ENCODE measurements around the gene TUBAL3.

Gene TUBAL3

DNA sequence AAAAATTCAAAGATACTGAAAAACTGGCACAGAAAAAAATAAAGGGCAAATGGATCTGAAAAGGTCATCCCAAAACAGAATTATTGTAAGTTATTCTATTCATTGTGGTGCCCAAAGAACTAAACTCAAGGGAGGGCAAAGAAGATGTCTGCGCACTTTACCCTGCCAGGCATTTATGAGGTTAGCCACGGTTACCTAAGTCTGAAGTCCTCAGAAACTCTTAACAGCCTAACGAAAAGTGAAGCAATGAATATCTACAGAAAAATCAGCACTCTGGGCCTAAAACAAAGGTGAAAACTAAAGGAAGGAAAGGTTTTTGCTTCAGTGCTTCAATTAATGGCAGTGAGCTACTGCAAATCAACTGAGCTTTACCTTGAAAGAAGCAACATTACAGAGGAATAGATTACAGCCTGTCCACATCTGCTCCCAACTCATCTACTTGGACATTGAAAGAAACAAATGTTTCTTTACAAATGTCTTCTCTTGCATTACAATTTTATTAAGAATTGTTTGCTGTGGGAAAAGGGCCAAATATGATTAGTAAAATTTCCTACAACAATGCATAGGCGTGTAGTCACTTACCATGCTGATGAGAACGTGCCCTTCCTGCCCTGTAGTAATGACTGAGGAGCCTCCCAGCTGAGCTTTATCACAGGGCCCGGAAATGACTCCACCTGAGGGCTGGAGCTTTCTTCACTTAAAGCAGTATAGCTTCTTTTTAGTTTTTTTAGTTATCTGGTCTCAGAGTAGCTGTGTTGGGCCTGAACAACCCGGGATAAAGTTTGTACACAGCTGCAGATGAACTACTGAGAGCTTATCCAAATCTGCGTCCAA is at the start of gene TUBAL3:
TSS of gene TUBAL3 (minus strand) at position 621 of the 834 bp plus-strand sequence. CDS start at position 585, 36 bp downstream.
- in situ Hi-C loops (cut with HindIII; ENCODE audit: low sequenced_read_pairs), result no loop called here

DNA sequence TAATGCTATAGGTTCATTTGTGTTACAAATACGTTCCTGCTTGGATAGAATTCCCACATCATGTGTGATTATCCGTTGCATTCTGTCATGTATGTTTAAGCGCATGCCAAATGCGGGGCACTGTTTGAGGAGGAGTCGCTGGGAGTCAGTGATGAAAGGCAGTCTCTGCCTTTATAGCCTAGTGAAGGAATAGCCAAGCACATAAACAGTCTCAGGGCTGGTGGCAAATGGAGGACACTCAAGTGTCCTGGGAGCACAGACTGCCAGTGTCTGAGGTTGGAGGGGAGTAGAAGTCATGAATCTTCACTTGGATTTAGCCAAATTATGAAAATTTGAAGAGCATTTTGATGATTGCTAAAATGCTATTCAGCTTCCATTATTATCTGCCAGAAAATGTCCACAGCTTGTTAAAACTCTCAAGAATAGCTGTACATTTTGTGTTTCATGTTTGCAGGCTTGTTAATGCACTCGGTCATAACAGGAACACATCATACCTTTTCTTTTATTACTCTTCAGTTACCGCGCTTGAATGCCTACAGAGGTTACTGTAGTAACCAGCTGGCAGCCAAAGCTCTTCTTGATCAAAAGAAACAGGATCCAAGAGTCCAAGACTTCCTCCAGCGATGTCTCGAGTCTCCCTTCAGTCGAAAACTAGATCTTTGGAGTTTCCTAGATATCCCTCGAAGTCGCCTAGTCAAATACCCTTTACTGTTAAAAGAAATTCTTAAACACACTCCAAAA is 49.3 kb upstream of the TUBAL3 start:
- in situ Hi-C loops (cut with HindIII; ENCODE audit: low sequenced_read_pairs), result no loop called here

DNA sequence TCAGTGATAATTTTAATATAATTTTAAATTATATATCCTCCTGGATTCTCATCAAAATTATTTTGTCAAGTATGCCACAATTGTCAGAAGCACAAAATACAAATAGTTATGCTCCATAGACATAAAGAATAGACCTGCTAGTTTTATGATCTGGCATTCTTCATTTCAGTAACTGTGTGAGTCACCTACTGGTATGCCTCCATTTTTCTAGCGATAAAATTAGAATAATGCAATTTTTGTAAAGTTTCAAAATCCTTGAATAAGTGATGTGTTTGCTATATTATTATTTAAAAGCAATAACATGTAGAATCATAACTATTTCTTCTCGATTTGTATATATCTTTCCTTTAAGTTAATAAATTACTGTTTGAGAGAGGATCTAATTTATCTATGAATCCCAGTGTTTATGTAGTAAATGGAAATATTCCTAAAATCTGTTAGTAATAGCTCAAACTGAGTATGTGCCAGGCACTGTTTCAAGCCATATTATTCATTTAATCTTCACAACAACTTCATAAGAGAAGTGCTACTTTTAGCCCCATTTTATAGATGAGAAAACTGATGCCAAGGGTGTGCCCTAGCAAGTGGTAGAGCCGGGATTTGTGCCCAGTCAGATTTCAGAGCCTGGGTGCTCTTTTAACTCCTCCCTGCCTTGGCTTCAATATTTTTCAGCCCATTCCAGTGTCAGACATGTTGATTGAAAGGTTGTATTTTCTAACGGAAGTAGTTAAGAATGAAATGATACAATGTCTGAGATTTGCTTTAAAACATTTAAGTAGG is 46.2 kb upstream of the TUBAL3 start:
- in situ Hi-C loops (cut with HindIII; ENCODE audit: low sequenced_read_pairs), result no loop called here

DNA sequence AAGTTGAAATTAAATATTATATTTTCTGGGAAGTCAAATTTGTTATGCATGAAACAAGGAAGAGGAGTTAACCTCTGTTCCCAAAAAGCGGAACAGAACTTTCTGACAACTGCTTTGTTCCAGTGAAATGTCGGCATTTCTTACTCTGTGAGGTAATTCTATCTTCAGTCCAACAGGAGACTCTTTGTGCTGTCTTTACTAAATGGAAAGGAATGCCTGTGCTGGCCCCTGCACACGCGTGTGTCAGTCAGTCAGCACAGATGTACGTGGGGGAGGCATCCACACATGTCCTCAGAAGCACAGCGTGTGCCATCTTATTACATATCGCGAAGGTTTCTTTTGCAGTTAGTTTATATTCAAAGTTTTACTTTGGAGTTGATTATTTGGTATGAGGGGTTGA is 45.2 kb upstream of the TUBAL3 start:
- in situ Hi-C loops (cut with HindIII; ENCODE audit: low sequenced_read_pairs), result no loop called here

DNA sequence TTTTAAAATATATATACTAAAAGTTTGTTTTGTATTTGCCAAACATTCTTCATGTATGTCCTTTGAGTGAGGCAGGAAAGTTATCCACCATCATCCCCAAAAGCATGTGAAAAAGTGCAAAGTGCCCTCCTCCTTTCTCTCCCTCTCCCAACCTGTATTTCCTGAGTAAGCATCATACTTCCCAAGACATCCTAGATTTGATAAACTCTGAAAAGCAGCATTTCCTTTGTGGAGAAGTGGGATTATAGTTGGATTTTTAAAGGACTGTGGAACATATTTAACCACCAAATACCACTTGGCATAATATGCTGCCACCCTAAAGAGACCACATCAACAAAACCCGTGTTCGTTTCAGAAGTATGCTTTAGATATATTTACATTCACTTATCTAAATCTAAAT is 44.6 kb upstream of the TUBAL3 start:
- in situ Hi-C loops (cut with HindIII; ENCODE audit: low sequenced_read_pairs), result no loop called here

DNA sequence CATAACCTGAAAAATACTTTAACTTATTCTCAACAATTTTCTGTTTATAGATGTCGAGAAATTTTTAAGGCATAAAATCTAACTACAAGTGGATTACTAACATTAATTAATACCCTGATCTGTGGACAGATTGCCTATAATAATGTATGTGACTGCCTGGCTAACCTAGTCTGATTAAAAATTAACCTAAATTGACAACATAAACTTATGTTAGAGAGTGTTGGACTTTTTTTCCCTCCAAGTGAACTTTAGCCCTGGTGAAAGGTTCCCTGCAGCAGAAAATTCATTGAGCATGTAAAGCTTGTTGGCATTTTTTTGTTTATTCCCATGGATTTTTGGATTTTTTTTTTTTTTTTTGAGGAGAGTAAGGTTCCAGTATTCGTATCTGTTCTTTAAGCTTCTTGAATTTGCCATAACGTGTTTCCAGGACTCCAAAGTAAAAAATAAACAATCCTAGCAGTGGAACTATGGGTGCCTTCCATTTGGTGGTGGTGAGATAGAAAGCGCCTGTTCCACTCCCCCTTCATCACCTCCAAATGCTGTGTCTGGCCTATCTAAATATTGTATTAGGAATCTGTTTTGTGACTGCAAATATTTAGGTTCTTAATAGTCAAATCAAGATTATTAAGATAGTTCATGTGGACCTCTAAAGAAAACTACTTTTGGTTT is 43.8 kb upstream of the TUBAL3 start:
- in situ Hi-C loops (cut with HindIII; ENCODE audit: low sequenced_read_pairs), result no loop called here

DNA sequence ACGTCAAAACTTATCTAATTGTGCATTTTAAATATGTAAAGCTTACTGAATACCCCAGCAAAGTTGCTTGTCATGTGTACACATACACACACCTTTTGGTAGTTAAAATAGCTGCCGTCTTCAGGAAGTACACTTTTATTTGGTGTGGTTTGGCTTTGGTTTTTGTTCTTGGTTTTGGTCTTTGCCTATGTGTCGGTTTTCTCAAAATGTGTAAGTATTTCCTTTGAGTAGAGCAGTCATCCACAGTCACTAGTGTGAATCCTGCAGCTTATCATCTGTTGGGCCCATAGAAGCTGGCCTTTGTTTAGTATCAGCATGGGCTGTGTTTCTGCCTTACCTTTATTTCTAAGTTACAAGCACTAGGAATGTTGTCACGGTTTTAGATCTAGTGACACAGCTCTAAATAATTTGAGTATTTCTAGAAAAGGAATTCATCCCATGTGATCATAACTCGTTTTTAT is 43.0 kb upstream of the TUBAL3 start:
- in situ Hi-C loops (cut with HindIII; ENCODE audit: low sequenced_read_pairs), result no loop called here

DNA sequence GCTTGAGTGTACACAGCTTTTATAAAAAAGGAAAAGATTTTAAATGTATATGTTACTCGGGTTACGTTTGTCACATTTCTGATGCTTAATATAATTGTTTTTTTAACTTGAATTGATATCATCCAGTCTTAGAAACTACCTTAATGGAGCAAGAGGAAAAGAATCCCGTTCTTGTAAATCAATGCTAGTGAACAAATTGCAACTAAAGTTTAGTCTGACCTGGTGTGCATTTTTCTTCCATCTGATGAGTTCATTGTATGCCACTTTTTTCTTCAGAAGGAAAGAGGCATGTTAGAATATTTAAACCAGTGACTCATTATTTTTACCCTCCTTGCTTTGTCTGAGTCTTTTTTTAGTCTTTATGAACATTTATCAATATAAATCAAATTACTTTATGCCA is 42.4 kb upstream of the TUBAL3 start:
- in situ Hi-C loops (cut with HindIII; ENCODE audit: low sequenced_read_pairs), result no loop called here

DNA sequence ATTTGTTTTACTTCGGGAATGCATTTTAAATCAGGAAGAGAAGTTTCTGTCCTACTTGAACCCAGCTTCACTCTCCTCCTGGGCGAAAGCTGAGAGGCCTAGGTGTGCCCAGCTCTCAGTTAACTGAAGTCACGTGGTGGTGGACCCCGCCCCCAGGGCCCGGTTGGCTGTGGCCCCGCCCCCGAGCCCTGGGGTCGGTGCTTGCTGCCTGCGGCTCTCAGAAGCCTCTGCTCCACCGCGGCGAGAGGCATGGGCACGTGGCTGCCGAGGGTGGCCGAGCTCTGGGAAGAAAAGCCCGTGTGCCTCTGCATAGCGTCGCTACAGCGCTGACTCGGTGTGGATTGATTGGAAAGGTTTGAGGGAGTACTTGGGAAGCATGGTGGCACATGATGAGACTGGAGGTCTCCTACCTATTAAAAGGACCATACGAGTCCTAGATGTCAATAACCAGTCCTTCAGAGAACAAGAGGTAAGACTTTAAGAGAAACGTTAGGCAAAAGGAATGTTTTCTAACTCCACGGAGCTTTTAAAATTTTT is 41.8 kb upstream of the TUBAL3 start:
- in situ Hi-C loops (cut with HindIII; ENCODE audit: low sequenced_read_pairs), result no loop called here

DNA sequence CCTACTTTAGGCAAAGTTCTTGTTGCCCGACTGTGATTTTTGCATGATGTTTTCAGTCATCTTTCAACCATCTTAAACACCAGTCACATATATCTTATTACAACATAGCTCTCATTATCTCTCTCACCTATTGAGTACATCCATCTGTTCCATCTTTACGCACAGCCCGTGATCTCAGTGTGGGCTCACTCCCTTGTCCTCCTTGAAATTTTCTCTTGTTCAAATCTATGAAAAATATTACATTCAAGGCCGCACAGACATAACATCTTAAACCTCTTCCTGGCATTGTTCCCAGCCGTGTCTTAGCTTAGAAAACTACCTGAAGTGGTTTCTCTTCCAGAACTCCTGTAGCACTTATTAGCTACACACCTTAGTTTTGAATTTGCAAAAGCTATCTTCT is 40.4 kb upstream of the TUBAL3 start:
- in situ Hi-C loops (cut with HindIII; ENCODE audit: low sequenced_read_pairs), result no loop called here

DNA sequence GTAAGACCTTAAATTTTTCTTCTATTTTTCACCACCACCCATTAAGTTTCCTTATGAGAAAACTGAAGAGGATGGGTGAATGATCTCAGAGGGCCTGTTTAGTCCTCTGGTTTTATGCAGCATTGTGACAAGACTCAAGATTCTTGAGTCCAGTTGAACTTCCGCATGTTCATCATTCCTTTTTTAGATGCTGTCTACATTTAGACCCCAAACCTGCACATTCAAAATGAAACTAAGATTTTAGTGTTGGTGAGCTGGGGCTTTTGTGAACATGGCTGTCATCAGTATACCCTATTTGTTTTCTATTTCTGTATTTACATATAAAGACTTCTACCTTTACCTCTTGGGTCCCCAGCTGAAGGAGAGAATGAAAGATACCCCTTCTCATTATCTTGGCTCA is 38.8 kb upstream of the TUBAL3 start:
- in situ Hi-C loops (cut with HindIII; ENCODE audit: low sequenced_read_pairs), result no loop called here

DNA sequence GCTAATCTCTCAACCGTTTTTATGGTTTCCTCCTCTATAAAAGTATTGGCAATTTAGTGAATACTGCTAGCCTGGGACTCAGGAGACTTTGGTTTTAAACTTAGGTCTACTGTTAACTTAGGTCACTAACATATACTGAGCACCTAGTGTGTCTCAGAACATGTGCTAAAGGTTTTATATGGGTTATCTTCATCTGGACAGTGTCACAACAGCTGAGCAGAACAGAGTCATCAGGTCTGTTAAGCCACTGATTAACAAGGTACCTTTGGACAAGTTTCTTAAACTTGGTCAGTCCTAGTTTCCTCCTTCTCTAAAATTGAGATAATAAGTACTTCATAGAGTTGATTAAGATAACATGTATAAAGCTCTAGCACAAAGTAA is 38.4 kb upstream of the TUBAL3 start:
- in situ Hi-C loops (cut with HindIII; ENCODE audit: low sequenced_read_pairs), result no loop called here

DNA sequence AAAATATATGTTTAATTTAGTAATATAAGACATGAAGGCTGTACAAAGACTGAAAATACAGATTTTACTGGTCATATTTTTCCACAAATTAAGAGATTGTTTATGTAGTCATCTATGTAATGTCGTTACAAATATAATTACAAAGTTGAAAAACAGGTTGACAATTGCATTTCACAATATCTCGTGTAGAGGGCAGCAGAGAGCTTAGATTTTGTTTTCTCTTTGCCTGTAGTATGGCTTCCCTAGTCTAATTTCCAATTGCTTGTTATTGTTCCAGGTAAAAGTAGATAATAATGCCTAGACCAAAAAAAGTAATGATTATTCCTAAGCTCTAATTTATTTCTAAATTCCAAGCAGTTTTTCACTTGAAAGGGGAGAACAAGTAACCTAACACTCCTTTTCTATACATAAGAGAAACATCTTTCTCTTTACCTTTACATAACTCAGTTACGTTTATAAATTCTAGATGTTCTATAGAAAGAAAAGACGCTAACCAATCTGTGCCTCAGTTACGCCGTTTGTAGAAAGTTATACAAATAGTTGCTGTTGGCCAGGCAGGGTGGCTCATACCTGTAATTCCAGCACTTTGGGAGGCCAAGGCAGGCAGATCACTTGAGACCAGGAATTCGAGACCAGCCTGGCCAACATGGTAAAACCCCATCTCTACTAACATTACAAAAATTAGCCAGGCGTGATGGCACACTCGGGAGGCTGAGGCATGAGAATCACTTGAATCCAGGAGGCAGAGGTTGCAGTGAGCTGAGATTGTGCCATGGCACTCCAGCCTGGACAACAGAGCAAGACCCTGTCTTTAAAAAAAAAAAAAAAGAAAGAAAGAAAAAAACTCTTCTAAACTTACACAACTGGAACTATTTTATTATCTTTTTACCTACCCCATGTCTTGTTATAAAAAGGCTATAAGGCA is 37.7 kb upstream of the TUBAL3 start:
- in situ Hi-C loops (cut with HindIII; ENCODE audit: low sequenced_read_pairs), result no loop called here

DNA sequence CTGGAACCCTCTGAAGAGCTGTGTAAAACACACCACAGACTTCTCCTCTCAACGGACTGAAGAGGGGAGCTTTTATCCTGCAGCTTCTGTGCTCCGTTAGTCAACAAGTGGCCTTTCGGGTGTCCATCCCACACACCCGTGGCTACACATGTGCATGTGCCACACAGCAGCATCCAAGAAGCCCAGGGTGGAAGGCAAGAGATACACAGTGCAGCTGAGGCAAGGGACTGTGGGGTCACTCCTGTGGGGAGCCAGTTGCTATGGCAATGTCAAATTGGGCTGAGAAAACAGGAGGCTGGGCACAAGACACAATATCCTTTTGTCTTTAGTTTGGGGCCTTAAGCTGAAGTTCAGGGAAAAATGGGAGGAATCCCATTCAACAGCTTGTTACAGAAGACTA is 36.5 kb upstream of the TUBAL3 start:
- in situ Hi-C loops (cut with HindIII; ENCODE audit: low sequenced_read_pairs), result no loop called here

DNA sequence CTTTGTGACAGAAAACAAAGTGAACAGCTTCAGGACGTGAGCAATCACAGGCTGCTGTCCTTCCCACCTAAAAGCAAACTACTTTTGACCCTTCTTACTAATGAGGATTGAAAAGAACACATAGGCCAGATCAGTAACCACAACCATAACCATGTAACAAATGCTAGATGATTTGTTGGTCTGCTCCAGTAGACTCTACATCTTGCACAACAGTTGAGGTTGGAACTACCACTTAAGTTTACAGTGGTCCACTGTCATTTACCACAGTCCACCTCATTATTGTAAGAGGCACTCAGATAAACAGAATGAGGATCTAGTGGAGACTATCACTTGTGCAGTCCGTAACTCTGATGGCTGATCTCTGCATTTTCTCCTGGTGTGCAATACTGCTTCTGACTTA is 35.6 kb upstream of the TUBAL3 start:
- in situ Hi-C loops (cut with HindIII; ENCODE audit: low sequenced_read_pairs), result no loop called here

DNA sequence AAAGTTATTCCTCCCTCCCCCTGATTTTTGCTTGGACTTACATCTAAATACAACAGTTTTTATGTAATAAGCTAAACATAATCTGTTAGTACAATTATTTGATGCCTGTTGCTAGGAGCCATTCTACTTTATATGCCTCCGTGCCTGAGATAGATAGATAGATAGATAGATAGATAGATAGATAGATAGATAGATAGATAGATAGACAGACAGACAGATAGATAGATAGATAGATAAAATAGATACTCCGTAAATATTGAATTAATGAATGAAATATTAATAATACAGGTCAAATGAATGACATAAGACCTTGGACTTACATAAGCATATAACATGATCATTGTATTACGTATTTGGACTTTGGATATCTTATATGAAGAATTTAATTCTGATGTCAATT is 30.7 kb upstream of the TUBAL3 start:
- in situ Hi-C loops (cut with HindIII; ENCODE audit: low sequenced_read_pairs), result no loop called here

DNA sequence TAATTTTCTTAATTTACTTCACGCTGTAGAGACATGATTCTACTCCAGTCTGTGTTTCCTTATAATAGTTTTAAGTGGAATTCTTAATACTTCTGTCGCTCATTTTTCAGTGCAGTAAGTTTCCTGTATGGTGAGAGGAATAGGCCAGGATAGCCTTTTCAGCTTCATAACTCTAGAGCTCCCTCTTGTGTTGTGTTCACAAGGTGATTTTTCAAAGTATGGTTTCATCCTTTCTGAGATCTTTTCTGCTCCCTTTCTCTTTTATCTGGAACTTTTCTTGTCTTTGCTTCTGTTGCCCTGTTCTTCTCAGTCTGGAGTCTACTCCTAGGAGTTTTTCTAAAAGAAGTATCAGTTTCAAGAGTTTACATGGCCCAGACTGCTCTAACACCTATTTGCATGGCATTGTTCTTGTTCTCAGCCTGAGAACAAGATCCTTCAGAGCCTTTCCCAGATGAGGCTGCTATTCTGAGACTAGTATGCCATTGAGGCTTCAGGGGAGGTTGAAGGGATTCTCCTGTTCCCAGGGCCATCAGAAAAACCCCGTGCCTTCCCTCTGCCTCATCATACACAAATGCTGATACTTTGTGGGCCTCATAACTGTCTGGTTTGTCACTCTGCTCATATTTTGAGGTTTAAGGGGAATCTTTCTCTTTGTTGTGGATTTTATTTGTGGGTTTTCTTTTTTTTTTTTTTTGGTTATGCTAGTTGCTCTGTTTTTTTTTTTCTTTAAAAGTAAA is 29.6 kb upstream of the TUBAL3 start:
- in situ Hi-C loops (cut with HindIII; ENCODE audit: low sequenced_read_pairs), result no loop called here

DNA sequence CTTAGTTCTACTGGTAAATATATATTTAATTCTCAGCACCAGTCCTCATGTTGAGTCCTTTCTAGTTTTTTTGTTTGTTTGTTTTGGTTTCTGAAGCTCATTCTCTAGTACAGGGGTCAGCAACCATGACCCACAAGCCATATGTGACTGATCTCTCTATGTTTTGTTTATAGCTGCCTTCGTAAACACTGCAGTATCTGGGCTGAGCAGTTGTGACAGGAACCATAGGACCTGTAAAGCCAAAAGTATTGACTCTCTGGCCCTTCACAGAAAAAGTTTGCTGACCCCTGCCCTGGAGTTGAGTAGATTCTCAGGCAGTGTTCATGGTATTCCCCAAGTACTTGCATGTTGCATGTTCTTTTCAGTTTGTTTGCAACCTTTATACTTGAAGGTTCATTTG is 28.6 kb upstream of the TUBAL3 start:
- in situ Hi-C loops (cut with HindIII; ENCODE audit: low sequenced_read_pairs), result no loop called here

DNA sequence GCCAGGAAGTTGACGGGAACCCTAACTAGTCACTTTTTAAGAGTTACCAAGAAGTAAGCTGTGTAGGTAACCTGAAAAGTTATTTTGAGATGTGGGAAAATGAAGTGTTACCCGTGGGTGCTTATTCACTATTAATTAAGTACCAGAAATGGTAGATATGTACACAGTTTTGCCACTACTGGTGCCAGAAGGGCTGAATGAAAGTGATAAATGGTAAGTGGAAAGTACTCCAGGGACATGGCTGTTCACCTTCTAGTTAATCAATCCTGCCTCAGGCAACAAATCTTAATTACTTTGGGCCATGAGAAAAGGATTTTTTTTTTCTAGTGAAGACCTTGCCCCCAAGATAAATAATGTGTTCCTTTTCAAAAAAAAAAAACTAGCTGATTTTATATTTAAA is 23.5 kb upstream of the TUBAL3 start:
- in situ Hi-C loops (cut with HindIII; ENCODE audit: low sequenced_read_pairs), result no loop called here
